Neural cell (in vitro differentiated cells): ENCODE results near the gene RNU6-9.

Experiments
- CTCF ChIP-seq: fragments of 450-650 bp; IDR thresholded peaks from 2 replicates; pipeline ENCODE4 v1.5.1; 2014; ENCODE audit warnings: antibody characterized with exemption, mild to moderate bottlenecking, moderate library complexity; ENCODE audit not compliant: poor library complexity, severe bottlenecking
- EP300 ChIP-seq: fragments of 450-650 bp; conservative IDR thresholded peaks from 2 replicates; pipeline ENCODE4 v1.6.1; 2014; ENCODE audit warnings: antibody characterized with exemption, mild to moderate bottlenecking, moderate library complexity; ENCODE audit not compliant: poor library complexity, severe bottlenecking
- EZH2 ChIP-seq: fragments of 200-600, 300-800 bp; shearing (Covaris generic), sonication (generic); IDR thresholded peaks from 2 replicates; pipeline ENCODE4 v1.6.1; 2014; ENCODE audit warnings: antibody characterized with exemption, low read length, borderline replicate concordance, mild to moderate bottlenecking; ENCODE audit not compliant: insufficient read depth, poor library complexity, severe bottlenecking
- MXI1 ChIP-seq: fragments of 450-650 bp; conservative IDR thresholded peaks from 2 replicates; pipeline ENCODE4 v1.6.1; 2014; ENCODE audit warnings: antibody characterized with exemption, mild to moderate bottlenecking; ENCODE audit not compliant: poor library complexity, severe bottlenecking
- POLR2AphosphoS5 ChIP-seq: IDR thresholded peaks from 2 replicates; pipeline ENCODE4 v1.6.1; 2012
- RAD21 ChIP-seq: fragments of 450-650 bp; conservative IDR thresholded peaks from 2 replicates; pipeline ENCODE4 v1.6.1; 2014; ENCODE audit warnings: antibody characterized with exemption, mild to moderate bottlenecking, moderate library complexity
- SMC3 ChIP-seq: fragments of 450-650 bp; conservative IDR thresholded peaks from 2 replicates; pipeline ENCODE4 v1.6.1; 2014; ENCODE audit warnings: antibody characterized with exemption, mild to moderate bottlenecking, moderate library complexity; ENCODE audit not compliant: poor library complexity
- TAF1 ChIP-seq: IDR thresholded peaks from 2 replicates; pipeline ENCODE4 v1.6.1; 2012; ENCODE audit warnings: low read depth
- TF ChIP-seq, protein P1 (sequence below): IDR thresholded peaks from 2 replicates; pipeline ENCODE4 v1.6.1; 2012; ENCODE audit warnings: borderline replicate concordance

GRCh38 chr19:861756-862580 lies 31.3 kb upstream of the RNU6-9 start:
- no peak for TF ChIP-seq CTCF
- TF ChIP-seq EZH2, result no peak
- no peak for TF ChIP-seq RAD21
- TF ChIP-seq EP300, result no peak
- TF ChIP-seq TAF1, result no peak
- no peak for TF ChIP-seq MXI1
- TF ChIP-seq POLR2AphosphoS5, result peak; percentile 26
- TF ChIP-seq, protein P1, sequence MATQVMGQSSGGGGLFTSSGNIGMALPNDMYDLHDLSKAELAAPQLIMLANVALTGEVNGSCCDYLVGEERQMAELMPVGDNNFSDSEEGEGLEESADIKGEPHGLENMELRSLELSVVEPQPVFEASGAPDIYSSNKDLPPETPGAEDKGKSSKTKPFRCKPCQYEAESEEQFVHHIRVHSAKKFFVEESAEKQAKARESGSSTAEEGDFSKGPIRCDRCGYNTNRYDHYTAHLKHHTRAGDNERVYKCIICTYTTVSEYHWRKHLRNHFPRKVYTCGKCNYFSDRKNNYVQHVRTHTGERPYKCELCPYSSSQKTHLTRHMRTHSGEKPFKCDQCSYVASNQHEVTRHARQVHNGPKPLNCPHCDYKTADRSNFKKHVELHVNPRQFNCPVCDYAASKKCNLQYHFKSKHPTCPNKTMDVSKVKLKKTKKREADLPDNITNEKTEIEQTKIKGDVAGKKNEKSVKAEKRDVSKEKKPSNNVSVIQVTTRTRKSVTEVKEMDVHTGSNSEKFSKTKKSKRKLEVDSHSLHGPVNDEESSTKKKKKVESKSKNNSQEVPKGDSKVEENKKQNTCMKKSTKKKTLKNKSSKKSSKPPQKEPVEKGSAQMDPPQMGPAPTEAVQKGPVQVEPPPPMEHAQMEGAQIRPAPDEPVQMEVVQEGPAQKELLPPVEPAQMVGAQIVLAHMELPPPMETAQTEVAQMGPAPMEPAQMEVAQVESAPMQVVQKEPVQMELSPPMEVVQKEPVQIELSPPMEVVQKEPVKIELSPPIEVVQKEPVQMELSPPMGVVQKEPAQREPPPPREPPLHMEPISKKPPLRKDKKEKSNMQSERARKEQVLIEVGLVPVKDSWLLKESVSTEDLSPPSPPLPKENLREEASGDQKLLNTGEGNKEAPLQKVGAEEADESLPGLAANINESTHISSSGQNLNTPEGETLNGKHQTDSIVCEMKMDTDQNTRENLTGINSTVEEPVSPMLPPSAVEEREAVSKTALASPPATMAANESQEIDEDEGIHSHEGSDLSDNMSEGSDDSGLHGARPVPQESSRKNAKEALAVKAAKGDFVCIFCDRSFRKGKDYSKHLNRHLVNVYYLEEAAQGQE, result no peak
- TF ChIP-seq SMC3, result no peak
